C1 segment of cervical spinal cord (tissue), 14 donors: Measurements from ENCODE around the gene GSTM2.

Experiments
- DNase-seq, 14 donors: peaks; one replicate each; lab custom pipeline; 2025; lab: John Stamatoyannopoulos, UW

GSTM2 gene

GRCh38 chr1:109714661-109715372 lies 47.0 kb downstream of the GSTM2 start:
- DNase-seq = no peak

DNA sequence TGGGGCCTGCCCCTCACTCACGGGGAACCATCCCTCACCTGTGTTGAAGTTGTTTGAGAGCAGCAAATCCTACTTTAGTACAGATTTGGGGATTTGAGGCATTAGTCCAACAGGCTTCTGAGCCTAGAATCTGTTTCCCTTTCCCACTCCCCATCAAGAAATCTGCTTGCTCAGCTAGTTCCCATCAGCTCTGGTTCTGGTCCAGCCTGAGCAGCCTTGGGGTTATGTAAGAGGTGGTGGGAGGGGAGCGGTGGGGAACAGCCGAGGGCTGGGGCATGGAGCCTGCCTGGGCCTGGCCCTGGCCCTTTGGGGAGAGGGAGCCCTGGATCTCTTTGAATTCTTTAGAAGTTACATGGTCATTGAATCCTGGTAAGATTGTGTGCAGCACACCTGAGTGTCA lies 48.3 kb downstream of the GSTM2 start:
- no peak for DNase-seq

GRCh38 chr1:109716570-109717090 lies 48.8 kb downstream of the GSTM2 start:
- no peak for DNase-seq

DNA sequence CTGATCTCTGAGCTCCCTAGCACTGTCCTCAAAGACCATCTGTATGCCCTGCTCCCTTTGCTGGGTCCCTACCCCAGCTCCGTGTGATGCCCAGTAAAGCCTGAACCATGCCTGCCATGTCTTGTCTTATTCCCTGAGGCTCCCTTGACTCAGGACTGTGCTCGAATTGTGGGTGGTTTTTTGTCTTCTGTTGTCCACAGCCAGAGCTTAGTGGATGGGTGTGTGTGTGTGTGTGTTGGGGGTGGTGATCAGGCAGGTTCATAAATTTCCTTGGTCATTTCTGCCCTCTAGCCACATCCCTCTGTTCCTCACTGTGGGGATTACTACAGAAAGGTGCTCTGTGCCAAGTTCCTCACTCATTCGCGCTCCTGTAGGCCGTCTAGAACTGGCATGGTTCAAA lies 49.9 kb downstream of the GSTM2 start:
- no peak for DNase-seq

GRCh38 chr1:109718495-109718894 lies 50.6 kb downstream of the GSTM2 start:
- DNase-seq = no peak

GRCh38 chr1:109719337-109719837 lies 51.5 kb downstream of the GSTM2 start:
- no peak for DNase-seq

DNA sequence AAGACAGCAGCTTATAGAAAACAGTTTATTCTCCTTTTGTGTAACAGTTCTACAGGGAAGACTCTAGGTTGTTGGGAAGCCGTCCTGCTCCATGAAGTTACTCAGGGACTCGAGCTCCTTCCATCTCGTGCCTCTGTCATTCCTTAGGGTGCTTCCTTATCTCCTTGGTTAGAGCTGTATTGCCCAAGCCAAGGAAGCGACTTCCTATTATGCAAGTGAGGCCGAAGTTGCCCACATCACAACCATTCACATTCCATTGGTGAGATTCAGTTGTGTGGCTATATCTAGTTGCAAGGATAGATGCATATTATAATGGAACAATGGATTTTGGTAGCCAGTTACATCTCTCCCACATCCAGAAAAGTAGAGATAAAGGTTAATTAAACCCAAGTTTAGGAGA lies 53.2 kb downstream of the GSTM2 start:
- no peak for DNase-seq

- no peak for DNase-seq
These were observed 54.1 kb downstream of the GSTM2 start for GRCh38 chr1:109721971-109722370.

- no peak for DNase-seq
These were observed 55.2 kb downstream of the GSTM2 start for GRCh38 chr1:109722908-109723691.
